Right renal pelvis (tissue), 4 donors: ENCODE measurements around the gene COX7B. TPM values are rescaled to one million over a fixed set of nuclear protein-coding genes. Genes with fewer than 3 reads are reported as not detected.
"Not testable (repeated sequence)": the region's sequence is repeated elsewhere in the genome, so short reads cannot be mapped to it uniquely, and the experiment has no call there.

Source experiments
- DNase-seq, 4 donors: peaks; one replicate each; pipeline ENCODE4 v3.0.0-alpha.2; 2013; ENCODE audit warnings: low read depth in 4 of 4, low spot score in 3 of 4, missing footprints in 1 of 4
- polyA plus RNA-seq, 4 donors: library from polyadenylated mRNA; unstranded; fragments of 120-200 nt; gene quantifications; one replicate each; pipeline ENCODE4 v1.2.1, GENCODE V29; 2013; ENCODE audit not compliant: insufficient read length in 4 of 4

Gene COX7B
- polyA plus RNA-seq, 4 donors = 290 to 318 (median 312) TPM

DNA sequence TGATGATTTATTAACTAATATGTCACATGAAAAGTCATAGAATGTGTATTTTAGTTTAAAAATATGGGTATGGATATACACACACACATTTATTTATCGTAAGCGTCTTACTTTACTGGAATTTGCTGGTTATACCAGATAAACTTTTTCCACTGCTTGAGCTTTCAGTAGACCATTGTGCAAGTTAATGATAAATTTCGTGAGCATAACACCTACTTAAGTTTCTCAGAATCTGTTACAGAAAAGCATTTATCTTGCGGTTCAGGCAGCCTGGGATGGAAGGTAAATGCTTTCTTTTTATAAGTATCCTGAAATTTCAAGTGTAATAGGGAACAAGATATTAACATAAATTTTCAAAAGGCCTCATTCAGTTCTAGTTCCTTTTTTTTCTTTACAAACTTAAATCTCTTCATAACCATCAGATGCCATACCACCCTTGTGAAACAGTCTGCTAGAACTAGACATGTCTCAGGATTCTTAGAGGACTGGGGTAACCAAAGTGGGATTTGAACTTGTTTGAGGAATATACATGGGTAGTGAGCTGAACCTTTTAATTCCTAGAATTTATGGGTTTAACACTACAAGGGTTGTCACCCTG is 38.9 kb downstream of the COX7B start:
- DNase-seq = no peak

- not testable (repeated sequence) for DNase-seq
Observed at GRCh38 chrX:77945031-77945430, 45.8 kb downstream of the COX7B start.

GRCh38 chrX:77945910-77946545 is 46.8 kb downstream of the COX7B start:
- no peak for DNase-seq

DNA sequence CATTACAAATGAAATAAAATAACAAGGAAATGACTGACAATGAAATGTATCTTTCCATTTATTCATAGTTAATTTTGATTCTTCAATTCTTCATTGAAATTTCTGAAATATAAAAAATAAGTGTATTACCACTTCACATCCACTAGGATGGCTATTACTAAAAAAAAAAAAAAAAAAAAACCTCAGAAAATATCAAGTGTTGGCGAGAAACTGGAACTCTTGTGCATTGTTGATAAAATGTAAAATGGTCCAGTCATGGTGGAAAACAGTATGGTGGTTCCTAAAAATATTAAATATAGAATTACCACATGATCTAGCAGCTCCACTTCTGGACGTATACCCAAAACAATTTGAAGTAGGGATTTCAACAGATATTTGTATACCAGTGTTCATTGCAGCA is 47.3 kb downstream of the COX7B start:
- no peak for DNase-seq

DNA sequence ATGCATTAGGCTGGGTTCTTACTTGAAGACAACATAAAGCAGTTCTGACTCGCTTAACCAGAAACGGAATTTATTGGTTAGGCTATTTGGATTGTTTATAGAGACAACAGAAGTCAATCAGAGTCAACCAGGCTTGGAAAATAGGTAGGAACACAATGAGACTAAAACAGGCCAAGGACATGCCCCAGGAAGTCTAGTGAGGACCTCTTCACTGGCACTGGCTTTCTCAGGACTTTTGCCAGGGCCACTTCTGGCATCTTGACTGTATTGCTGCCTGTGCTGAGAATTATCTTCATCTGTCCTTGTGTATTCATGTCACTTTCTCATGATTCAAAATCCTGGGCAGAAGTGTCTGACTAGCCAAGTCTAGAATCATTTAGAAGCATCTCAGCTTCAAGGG is 50.6 kb downstream of the COX7B start:
- DNase-seq = no peak

DNA sequence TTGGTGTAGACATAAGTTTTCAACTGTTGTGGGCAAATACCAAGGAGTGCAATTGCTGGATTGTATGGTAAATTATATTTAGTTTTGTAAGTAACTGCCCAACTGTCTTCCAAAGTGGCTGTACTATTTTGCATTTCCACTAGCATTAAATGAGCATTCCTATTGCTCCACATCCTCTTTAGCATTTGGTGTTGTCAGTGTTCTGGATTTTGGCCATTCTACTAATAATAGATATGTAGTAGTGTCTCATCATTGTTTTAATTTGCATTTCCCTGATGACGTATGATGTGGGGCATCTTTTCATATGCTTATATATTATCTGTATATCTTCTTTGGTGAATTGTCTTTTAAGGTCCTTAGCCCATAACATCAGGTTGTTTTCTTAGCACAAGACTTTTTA is 52.9 kb downstream of the COX7B start:
- DNase-seq = no peak

- DNase-seq = no peak
Observed at GRCh38 chrX:77953302-77953701, 54.0 kb downstream of the COX7B start.

DNA sequence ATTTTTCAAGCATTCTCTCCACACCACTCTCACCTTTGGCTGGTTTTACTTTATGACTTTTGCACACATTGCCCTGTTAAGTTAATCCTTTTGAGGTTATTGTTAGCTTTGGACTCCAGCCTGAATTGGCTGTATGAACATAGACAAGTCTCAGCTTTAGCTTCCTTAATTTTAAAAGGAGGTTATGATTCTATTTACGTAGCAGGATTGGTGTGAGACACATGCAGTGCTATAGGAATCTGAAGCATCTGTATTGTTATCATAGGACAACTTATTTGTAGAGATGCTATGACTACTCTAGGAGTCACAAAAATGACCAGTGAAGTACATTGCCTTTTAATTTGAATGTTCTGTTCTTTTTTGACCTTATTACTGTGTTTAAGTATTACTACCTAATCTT is 54.4 kb downstream of the COX7B start:
- DNase-seq = no peak

Other genes with a start within 250 kb of the COX7B start
- 10 to 100 TPM; 72.0 to 92.0 (median 84.6) TPM for gene ATRX, start 113.3 kb upstream of the COX7B start, polyA plus RNA-seq
- gene MAGT1, start 4.0 kb upstream of the COX7B start, polyA plus RNA-seq = 100 to 1,000 TPM in 3 of 4 donors, 10 to 100 TPM in 1; 88.5 to 104 (median 102) TPM
- gene ATP7A, start 11.2 kb downstream of the COX7B start, polyA plus RNA-seq = 10 to 100 TPM; 15.0 to 18.9 (median 16.9) TPM
- under 1 TPM in 2 of 4 donors, not detected in 2; 0.32 to 0.49 TPM for gene PGAM4, start 70.2 kb downstream of the COX7B start, polyA plus RNA-seq
- 100 to 1,000 TPM; 370 to 410 (median 391) TPM for gene PGK1, start 204.8 kb downstream of the COX7B start, polyA plus RNA-seq
- gene TAF9B, start 240.2 kb downstream of the COX7B start, polyA plus RNA-seq = 10 to 100 TPM; 45.9 to 61.6 (median 57.5) TPM